Heart left ventricle (tissue), 13 donors: ENCODE results near the gene KCNMA1.

Experiments
- POLR2A ChIP-seq, 2 donors: fragments of 450-650 bp; IDR thresholded peaks; one replicate each; pipeline ENCODE4 v1.6.1; 2017; ENCODE audit warnings: antibody characterized with exemption in 2 of 2, mild to moderate bottlenecking in 2 of 2, moderate library complexity in 2 of 2
- TF ChIP-seq, protein P1 (sequence below), 12 donors: fragments of 200-600 bp; sonication (generic) in 4 of 12; IDR thresholded peaks; one replicate each; pipeline versions ENCODE4 v1.5.0 to v1.8.0; 2018 to 2022; ENCODE audit warnings: antibody characterized with exemption in 12 of 12, mild to moderate bottlenecking in 5 of 12
- donor health status: ischemic (EF 13 %, LVEDD 7.1; RV severe dilation, severe dysfunction).
- donor health status: DM: no; HTN: yes; CAD: no.
- donor health status: DM: no; HTN: no; CAD: no.
- donor health status: ischemic (EF 25% LVEDD 6.9; RV normal size, moderate dysfunction).
- donor health status: ischemic (EF 25% LVEDD 5.7; RV mildly dilated, moderate dysfunction).
- donor health status: ischemic (EF 35%, LVEDD 5.7; RV mildly dilated, moderate dysfunction).
- donor health status: nonischemic (EF 11% LVEDD 7.7; RV severe dilation, severe dysfunction).
- donor health status: DM: yes; HTN: yes; CAD: no.
- donor health status: PGD.
- donor health status: ischemic (EF 29% LVEDD 5.4; RV normal size, mild dysfunction).
- donor health status: nonischemic (EF 23%, LVEDD 6.1; RV moderate dilation, normal function).

DNA sequence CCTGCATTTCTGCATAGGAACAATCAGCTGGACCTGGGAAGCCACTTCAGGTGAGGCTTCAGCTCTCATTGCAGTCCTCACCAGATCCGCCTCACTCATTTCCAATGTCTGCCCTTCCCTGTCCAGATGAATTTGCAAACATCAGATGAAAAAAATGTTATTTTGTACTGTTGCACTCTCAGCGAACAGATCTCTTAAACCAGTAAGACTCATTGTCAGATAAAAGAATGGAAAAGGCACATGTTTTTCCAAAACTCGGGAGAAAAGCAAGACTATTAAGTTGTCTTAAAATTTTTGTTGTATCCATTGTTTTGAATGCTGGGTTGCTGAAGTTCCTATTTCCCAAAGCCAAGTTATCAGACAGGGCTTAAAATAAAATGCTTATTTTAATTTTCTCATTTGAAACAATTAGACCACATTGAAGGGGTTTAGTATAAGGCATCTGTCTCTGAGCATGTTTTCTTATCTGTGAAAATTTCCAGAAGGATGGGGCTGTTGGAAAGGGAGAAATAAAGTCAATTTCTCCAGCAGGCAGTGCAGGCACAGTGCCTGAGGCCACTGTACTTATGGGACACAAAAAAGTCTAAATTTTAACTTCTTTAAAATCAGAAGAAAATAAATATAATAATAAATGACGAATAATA is 396.8 kb downstream of the KCNMA1 start:
- TF ChIP-seq, protein P1, sequence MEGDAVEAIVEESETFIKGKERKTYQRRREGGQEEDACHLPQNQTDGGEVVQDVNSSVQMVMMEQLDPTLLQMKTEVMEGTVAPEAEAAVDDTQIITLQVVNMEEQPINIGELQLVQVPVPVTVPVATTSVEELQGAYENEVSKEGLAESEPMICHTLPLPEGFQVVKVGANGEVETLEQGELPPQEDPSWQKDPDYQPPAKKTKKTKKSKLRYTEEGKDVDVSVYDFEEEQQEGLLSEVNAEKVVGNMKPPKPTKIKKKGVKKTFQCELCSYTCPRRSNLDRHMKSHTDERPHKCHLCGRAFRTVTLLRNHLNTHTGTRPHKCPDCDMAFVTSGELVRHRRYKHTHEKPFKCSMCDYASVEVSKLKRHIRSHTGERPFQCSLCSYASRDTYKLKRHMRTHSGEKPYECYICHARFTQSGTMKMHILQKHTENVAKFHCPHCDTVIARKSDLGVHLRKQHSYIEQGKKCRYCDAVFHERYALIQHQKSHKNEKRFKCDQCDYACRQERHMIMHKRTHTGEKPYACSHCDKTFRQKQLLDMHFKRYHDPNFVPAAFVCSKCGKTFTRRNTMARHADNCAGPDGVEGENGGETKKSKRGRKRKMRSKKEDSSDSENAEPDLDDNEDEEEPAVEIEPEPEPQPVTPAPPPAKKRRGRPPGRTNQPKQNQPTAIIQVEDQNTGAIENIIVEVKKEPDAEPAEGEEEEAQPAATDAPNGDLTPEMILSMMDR (IDR thresholded peaks at IDR 0.05) = no peak
- TF ChIP-seq POLR2A (IDR thresholded peaks at IDR 0.05) = no peak
